WERI-Rb-1 (cell line): ENCODE measurements around the gene FUZ.

Source experiments
- DNase-seq: peaks from one replicate; pipeline ENCODE4 v3.0.0-alpha.2; 2020
- H3K27ac ChIP-seq: fragments of 250-450 bp; sonication (Bioruptor Pico); 2 replicates; pipeline ENCODE4 v1.5.1; 2020; ENCODE audit warnings: mild to moderate bottlenecking, moderate library complexity
- H3K27me3 ChIP-seq: fragments of 250-450 bp; sonication (Bioruptor Pico); 2 replicates; pipeline ENCODE4 v1.5.1; 2021; ENCODE audit warnings: mild to moderate bottlenecking, low read depth, moderate library complexity; ENCODE audit not compliant: insufficient read depth, severe bottlenecking
- H3K36me3 ChIP-seq: fragments of 250-450 bp; sonication (Bioruptor Pico); 2 replicates; pipeline ENCODE4 v1.5.1; 2020; ENCODE audit warnings: mild to moderate bottlenecking, moderate library complexity
- H3K4me3 ChIP-seq: 2 replicates; pipeline ENCODE4 v1.5.1; 2011; ENCODE audit warnings: low read depth, mild to moderate bottlenecking, control low read depth, low read length
- H3K9me3 ChIP-seq: fragments of 250-450 bp; sonication (Bioruptor Pico); 2 replicates; pipeline ENCODE4 v1.5.1; 2021; ENCODE audit warnings: mild to moderate bottlenecking, moderate library complexity; ENCODE audit not compliant: severe bottlenecking
- CTCF ChIP-seq: IDR thresholded peaks from 2 replicates; pipeline ENCODE4 v1.5.1; 2011; ENCODE audit warnings: low read depth, mild to moderate bottlenecking, control low read depth, inconsistent platforms, low read length

The FUZ gene

GRCh38 chr19:49840736-49841249, 27.7 kb upstream of the FUZ start:
- Histone ChIP-seq H3K27me3 (no peaks in the 10 kb centered on the region), H3K4me3 (no peak overlapping the region), H3K9me3 (no peaks in the 10 kb centered on the region), H3K27ac (no peak overlapping the region), H3K36me3 (peaks cover 53% of the 10 kb centered on the region)
- no peak for TF ChIP-seq CTCF
- no peak for DNase-seq

GRCh38 chr19:49840321-49840720, 27.2 kb upstream of the FUZ start:
- DNase-seq = no peak
- peaks cover 56% of the 10 kb centered on the region for H3K36me3 ChIP-seq
- H3K27ac ChIP-seq = no peak overlapping the region
- no peak for TF ChIP-seq CTCF
- no peaks in the 10 kb centered on the region for H3K27me3 ChIP-seq
- no peak overlapping the region for H3K4me3 ChIP-seq
- H3K9me3 ChIP-seq = no peaks in the 10 kb centered on the region

GRCh38 chr19:49839713-49840112, 26.6 kb upstream of the FUZ start:
- no peak for DNase-seq
- Histone ChIP-seq H3K27ac (no peak overlapping the region), H3K9me3 (no peaks in the 10 kb centered on the region), H3K36me3 (peaks cover 62% of the 10 kb centered on the region), H3K27me3 (no peaks in the 10 kb centered on the region), H3K4me3 (no peak overlapping the region)
- TF ChIP-seq CTCF = no peak

- no peaks in the 10 kb centered on the region for H3K27me3 ChIP-seq
- H3K36me3 ChIP-seq = peaks cover 69% of the 10 kb centered on the region
- H3K4me3 ChIP-seq = no peak overlapping the region
- no peak for TF ChIP-seq CTCF
- no peak for DNase-seq
- H3K9me3 ChIP-seq = no peaks in the 10 kb centered on the region
- H3K27ac ChIP-seq = no peak overlapping the region
These were observed 25.9 kb upstream of the FUZ start for GRCh38 chr19:49838885-49839588.

GRCh38 chr19:49837425-49837824, 24.3 kb upstream of the FUZ start:
- no peaks in the 10 kb centered on the region for H3K27me3 ChIP-seq
- no peak overlapping the region for H3K27ac ChIP-seq
- TF ChIP-seq CTCF = no peak
- no peaks in the 10 kb centered on the region for H3K9me3 ChIP-seq
- H3K4me3 ChIP-seq = no peak overlapping the region
- DNase-seq = no peak
- peaks cover 85% of the 10 kb centered on the region for H3K36me3 ChIP-seq

GRCh38 chr19:49837009-49837310, 23.9 kb upstream of the FUZ start:
- no peak for DNase-seq
- H3K36me3 ChIP-seq = peaks cover 90% of the 10 kb centered on the region
- TF ChIP-seq CTCF = no peak

More at GRCh38 chr19:49837009-49837310, 23.9 kb upstream of the FUZ start:
- H3K4me3 ChIP-seq = no peak overlapping the region
- H3K27ac ChIP-seq = no peak overlapping the region
- no peaks in the 10 kb centered on the region for H3K9me3 ChIP-seq
- no peaks in the 10 kb centered on the region for H3K27me3 ChIP-seq
